ENCODE results near the gene SCN4B.

SCN4B gene

DNA sequence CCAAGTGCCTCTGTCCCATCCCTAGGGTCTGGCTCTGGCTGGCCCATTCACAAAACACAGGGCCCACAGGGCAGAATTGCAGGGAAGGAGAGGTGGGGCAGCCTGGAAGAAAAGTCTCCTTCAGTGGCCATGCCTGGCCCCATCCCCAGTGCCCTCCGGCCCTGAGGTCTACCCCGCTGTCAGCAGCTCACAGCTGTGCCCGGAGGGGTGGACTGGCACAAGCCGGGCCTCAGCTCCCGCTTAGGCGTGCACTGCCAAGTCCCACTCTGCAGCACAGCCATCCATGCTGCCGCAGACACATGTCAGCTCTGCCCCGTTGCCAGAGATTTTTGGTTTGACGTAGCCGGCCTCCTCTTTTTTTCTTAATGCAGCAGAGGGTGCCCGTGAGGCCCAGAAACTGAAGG, 27.7 kb upstream of the SCN4B start:
- DNase-seq (ENCODE audit: low spot score in 2 of 2) (no peak), ATAC-seq (peak; percentile 34)
- Mint-ChIP-seq H3K4me3 (no peak overlapping the region), H3K4me1 (peaks cover 8% of the 10 kb centered on the region), H3K36me3 (no peaks in the 10 kb centered on the region), H3K9me3 (no peaks in the 10 kb centered on the region), H3K27ac (no peak overlapping the region)

DNA sequence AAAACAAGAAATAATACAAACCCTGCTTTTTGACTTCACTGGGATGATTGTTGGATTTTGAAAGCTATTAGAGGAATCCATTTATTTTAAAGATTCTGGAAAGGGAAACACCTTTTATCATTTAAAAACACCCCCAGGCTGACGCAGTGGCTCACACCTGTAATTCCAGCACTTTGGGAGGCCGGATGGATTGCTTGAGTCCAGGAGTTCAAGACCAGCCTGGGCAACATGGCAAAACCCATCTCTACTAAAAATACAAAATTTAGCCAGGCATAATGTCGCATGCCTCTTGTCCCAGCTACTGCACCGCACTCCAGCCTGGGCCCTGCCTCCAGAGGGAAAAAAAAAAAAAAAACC, 24.1 kb upstream of the SCN4B start:
- no peaks in the 10 kb centered on the region for H3K9me3 Mint-ChIP-seq
- H3K4me3 Mint-ChIP-seq, result no peak overlapping the region
- H3K36me3 Mint-ChIP-seq, result no peaks in the 10 kb centered on the region
- DNase-seq (ENCODE audit: low spot score in 2 of 2) (no peak), ATAC-seq (no peak)
- H3K4me1 Mint-ChIP-seq, result peaks cover 10% of the 10 kb centered on the region
- H3K27ac Mint-ChIP-seq, result no peak overlapping the region

DNA sequence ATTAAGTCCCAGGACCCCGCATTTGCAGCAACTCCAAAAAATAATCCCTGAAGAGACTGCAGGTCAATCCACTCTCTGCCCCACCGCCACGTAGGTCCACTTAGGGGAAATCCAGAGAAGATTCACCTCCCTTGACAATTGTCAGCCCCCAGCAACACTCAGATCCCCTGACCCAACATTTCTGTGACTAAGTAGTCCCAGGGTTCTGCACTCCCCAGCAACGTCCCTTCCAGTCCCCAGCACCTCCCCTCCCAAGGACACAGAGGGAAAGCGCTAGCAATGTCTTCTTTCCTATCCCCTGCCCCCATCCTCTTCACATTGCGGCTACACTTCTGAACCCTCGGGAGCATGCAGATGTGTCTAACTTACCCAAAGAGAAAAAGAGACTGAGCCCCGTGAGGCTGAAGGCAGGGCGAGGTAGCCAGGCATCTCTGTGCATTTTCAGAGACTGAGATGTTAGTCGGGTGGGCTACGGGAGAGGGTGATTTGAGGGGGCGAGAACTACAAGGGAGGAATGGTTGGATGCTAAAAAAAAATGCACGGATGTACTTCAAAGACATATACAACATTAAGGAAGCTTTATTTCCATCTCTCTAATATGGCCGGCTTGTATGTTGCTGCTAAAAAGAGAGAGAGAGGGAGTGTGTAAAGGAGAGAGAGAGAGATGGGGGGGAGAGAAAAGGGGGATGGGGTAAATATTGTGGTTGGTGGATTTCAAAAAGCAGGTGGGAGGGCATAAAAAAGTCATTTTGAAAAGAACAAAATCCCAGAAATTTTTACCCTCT, 23.6 kb upstream of the SCN4B start, which contains the start of gene SCN2B:
Gene SCN2B, minus strand, starts transcription at position 647 of the 785 bp plus-strand sequence. Its CDS starts 208 bp downstream, at position 439.
- H3K36me3 Mint-ChIP-seq, result no peaks in the 10 kb centered on the region
- H3K27ac Mint-ChIP-seq, result no peak within 1 kb of the TSS
- H3K4me1 Mint-ChIP-seq, result peaks cover 13% of the 10 kb centered on the region
- DNase-seq (ENCODE audit: low spot score in 2 of 2) (no peak), ATAC-seq (no peak)
- H3K9me3 Mint-ChIP-seq, result no peaks in the 10 kb centered on the region
- no peak within 1 kb of the TSS for H3K4me3 Mint-ChIP-seq

DNA sequence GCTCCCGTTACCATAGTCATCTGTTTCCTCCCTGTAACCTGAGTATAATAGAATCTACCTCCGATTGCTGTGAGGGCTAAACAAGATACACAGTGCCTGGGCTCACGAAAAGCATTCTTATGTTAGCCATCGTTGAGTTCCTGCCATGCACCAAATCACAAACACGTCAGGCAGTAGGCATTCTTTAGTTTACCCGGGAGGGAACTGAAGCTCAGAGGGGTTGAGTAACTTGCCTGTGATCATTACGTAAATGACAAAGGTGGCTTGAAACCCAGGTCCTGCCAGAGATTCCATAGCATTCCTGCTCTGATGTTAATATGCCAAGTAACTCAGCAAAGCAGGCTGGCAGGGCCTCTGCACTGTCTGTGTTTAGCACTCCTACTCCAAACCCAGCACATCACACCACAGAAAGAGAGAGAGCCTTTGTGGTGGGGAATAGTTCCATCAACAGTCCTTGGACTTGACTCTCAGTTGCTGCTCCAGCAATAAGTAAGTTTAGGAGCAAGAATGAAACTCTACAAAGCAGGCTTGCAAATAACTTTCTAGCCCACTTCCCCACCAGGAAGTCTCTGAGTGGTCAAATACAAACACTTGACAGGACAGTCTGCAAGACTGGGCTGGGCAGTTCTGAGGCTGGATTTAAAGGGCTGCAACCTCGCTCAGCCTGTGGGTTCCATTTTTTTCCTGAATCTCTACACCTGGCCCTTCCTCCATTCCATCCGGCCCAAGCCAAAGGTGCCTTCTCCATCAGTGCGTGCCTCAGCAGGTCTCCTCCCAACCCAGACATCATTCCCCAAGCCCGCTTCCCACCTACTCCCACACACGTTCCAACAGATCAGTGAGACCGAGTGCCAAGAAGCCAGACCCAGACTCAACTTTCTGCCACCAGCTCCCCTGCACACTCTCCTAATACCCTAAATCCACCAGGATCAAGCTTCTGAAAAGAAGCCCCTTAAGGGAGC, 22.7 kb upstream of the SCN4B start:
- no peak for ATAC-seq
- Mint-ChIP-seq H3K36me3 (no peaks in the 10 kb centered on the region), H3K9me3 (no peaks in the 10 kb centered on the region), H3K27ac (no peak overlapping the region), H3K4me1 (peaks cover 13% of the 10 kb centered on the region), H3K4me3 (no peak overlapping the region)
- DNase-seq (ENCODE audit: low spot score in 2 of 2), result no peak

DNA sequence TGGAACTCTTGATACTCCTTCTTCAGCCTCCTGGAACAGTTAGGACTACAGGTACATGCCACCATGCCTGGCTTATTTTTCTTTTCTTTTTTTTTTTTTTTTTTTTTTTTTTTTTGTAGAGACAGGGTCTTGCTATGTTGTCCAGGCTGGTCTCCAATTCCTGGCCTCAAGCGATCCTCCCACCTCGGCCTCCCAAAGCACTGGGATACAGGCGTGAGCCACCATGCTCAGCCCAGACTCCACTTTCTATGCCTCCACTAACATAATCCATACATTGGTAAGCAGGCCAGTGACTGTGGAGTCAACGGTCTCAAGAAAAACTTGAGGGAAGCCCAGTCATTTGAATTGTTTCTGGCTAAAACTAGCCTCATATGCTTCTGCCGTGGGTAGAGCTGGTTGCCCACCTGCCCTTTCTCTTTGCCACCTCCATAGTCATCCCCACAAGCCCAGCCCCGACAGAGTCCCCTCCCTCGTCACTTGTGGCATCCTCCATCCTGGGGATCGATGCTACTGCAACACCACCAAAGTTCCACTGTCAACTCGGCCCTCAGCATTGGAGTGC, 21.5 kb upstream of the SCN4B start:
- Mint-ChIP-seq H3K4me1 (peaks cover 13% of the 10 kb centered on the region), H3K36me3 (no peaks in the 10 kb centered on the region)

DNA sequence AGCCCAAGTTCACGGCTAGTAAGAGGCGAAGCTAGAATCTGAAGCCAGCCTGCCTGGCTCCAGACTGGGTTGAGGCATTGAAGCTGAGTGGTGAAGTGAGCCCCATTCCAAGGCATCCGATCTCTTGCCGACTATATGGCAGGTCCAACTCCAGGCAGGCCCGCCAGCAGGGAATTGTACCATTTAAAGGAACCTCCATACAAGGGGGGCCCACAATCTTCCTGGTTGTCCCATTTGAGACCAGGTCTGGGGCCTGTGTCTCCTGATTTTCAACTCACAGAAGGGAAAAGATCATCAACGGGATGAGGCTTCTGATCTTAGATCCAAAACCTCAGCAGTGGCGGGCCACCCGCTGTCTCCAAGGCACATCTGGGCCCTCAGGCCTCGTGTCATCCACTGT, 19.7 kb upstream of the SCN4B start:
- Mint-ChIP-seq H3K36me3 (no peaks in the 10 kb centered on the region), H3K4me1 (peaks cover 13% of the 10 kb centered on the region), H3K4me3 (no peak overlapping the region), H3K27ac (no peak overlapping the region), H3K9me3 (no peaks in the 10 kb centered on the region)
- no peak for DNase-seq (ENCODE audit: low spot score in 2 of 2)
- ATAC-seq, result no peak

More for the DNA sequence above, 21.5 kb upstream of the SCN4B start:
- ATAC-seq (no peak), DNase-seq (ENCODE audit: low spot score in 2 of 2) (no peak)
- no peak overlapping the region for H3K4me3 Mint-ChIP-seq
- H3K27ac Mint-ChIP-seq, result no peak overlapping the region
- H3K9me3 Mint-ChIP-seq, result no peaks in the 10 kb centered on the region

DNA sequence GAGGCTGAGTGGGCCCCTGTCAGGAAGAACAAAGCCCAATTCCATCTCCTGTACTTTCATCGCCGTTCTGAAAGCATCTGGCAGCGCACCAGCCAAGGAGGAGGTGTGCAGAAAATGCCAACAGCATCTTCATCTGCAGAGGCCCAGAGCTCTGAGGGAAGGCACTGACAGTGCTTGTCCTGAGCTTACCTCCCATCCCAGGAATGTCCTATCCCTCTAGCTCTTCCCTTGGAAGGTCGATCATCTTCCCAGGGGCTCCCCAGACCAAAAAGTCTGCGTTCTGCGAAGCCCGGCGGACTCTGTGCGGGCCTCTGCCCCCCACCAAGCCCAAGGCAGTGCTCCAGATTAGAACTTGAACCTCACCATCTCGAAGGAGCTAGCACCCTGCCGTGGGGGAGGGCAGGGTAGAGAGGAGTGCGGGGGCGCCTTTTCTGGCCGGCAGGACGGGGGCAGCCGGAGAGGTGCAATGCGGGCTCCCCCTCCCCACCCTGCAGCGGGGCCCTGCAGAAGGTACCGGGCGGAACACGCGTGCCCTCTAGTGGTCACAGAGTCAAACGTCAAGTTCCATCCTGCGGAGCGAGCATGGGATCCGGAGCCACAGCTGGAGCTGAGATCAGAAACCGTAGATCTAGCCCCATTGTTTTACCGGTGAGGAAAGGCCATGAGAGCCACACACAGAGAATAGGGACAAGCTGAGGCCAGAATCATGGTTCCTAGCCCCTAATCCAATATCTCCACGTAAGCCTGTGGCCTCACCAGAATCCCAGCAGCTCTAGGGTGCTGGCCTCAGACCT, 18.8 kb upstream of the SCN4B start:
- Mint-ChIP-seq H3K27ac (no peak overlapping the region), H3K36me3 (no peaks in the 10 kb centered on the region), H3K4me3 (no peak overlapping the region), H3K9me3 (no peaks in the 10 kb centered on the region), H3K4me1 (peaks cover 13% of the 10 kb centered on the region)
- ATAC-seq (peak; percentile 79), DNase-seq (ENCODE audit: low spot score in 2 of 2) (peak; percentile 66 to 81)

DNA sequence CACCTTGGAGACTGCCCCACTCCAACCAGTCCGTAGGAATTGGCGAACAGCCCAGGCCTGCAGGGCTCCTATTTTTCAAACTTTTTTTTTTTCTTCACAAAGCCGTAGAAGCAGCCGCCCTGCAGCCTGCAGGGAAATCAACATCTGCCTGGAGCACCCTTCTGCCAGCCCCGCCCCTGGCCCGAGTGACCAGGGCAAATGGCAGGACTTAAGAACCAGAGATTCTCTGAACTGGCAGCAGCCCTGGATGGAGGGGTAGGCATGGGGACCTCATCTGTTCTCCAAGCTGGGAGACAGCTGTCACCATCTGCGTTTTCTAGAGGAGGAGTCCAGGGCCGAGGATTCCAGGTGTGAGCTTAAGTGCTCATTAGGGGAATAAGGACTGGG, 18.3 kb upstream of the SCN4B start:
- H3K36me3 Mint-ChIP-seq, result no peaks in the 10 kb centered on the region
- H3K9me3 Mint-ChIP-seq, result no peaks in the 10 kb centered on the region
- H3K4me1 Mint-ChIP-seq, result peaks cover 9% of the 10 kb centered on the region
- DNase-seq (ENCODE audit: low spot score in 2 of 2), result no peak
- no peak overlapping the region for H3K4me3 Mint-ChIP-seq
- H3K27ac Mint-ChIP-seq, result no peak overlapping the region
- no peak for ATAC-seq

DNA sequence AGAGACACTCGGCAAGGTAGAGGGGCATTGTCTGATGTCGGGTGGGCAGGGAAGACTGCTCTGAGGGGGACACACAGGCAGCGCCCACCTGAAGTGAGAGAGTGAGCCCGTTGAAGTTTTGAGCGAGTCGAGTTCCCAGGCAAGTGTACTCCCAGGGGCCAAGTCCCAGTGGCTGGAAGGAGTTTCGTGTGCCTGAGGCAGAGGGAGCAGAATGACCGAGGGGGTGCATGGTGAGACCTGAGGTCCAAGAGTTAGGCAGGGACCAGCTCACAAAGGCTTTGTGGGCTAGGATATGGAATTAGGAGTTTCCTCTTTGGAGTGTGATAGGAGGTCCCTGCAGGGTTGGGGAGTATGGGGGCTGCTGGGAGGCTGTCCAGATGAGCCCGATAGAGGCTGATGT, 17.6 kb upstream of the SCN4B start:
- ATAC-seq, result no peak
- Mint-ChIP-seq H3K27ac (no peak overlapping the region), H3K36me3 (no peaks in the 10 kb centered on the region), H3K9me3 (no peaks in the 10 kb centered on the region), H3K4me3 (no peak overlapping the region), H3K4me1 (peaks cover 5% of the 10 kb centered on the region)
- DNase-seq (ENCODE audit: low spot score in 2 of 2), result no peak

DNA sequence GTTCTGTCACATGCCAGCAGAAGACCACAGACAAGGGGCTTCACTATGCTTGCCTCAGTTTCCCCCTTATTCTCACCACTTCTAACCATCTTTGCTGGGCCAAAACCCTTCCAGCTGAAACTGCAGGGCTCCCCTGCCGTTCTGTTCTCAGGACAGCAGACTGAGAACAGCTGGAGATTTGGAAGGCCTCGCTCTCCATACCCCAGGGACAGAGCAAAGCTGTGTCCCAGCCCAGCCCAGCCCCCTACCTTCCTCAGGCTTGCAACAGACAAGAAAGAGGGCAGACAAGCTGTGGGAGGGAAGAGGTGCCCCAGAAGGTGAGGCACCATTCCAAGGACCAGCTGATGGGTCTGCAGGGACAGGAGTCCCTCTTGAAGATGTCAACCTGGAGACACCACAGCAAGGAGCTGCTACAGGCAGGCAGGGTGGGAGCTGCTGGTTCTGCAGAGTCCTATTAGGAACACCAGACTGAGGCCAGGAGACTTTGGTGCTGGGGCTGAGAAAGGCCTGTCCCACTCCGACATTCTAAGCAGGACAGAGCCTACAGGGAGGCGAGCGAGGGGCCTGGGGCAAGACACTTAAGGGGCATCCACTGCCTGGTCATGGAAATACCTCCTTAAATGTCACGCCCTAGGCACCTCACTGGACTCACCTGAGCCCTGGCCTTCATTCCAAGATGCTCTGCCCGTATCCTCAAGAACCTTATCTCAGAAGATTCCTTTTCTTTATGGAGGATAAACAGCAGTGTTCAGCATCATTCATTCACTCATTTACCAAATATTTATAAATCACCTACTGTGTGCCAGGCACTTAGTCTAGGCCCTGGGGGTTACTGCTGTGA, 16.9 kb upstream of the SCN4B start:
- no peaks in the 10 kb centered on the region for H3K36me3 Mint-ChIP-seq
- H3K4me1 Mint-ChIP-seq, result peaks cover 5% of the 10 kb centered on the region
- H3K27ac Mint-ChIP-seq, result no peak overlapping the region
- H3K9me3 Mint-ChIP-seq, result no peaks in the 10 kb centered on the region
- ATAC-seq (no peak), DNase-seq (ENCODE audit: low spot score in 2 of 2) (no peak)
- H3K4me3 Mint-ChIP-seq, result no peak overlapping the region

DNA sequence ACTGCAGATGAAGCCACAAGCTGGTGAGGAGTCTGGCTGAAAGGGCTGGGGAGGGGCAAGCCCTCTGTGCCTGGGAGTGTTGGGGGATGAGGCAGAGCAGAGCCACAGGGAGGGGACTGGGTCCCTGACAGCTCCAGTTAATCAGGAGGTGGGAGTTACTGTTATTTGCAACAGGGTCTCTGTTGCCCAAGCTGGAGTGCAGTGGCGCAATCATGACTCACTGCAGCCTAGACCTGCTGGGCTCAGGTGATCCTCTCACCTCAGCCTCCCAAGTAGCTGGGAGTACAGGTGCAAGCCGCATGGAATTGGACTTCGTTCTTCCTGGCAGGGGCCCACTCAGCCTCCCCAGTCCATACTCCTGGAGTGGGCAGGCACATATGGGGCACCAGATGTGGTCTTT, 16.1 kb upstream of the SCN4B start:
- H3K9me3 Mint-ChIP-seq, result no peaks in the 10 kb centered on the region
- H3K27ac Mint-ChIP-seq, result no peak overlapping the region
- no peak overlapping the region for H3K4me3 Mint-ChIP-seq
- DNase-seq (ENCODE audit: low spot score in 2 of 2) (no peak), ATAC-seq (no peak)
- H3K36me3 Mint-ChIP-seq, result no peaks in the 10 kb centered on the region
- peaks cover 5% of the 10 kb centered on the region for H3K4me1 Mint-ChIP-seq

DNA sequence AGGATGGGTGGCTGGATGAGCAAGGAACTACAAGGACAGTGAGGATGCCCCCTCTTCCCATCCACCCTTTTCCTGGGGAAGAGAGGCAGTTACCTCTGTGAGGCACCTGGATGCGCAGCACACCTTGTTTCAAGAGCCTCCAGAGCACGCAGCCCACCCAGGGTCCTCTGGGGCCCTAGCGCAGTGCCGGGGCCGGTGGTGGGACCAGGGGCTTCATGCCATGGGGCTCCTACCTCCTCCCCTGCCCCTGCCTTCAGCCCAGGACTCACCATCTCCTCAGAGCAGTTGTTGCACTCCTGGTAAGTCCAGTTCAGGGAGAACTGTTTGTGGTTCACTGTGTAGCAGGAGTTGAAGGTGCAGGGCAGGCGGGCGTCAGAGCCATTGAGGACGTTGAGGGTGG, 15.7 kb upstream of the SCN4B start:
- ATAC-seq (no peak), DNase-seq (ENCODE audit: low spot score in 2 of 2) (no peak)
- Mint-ChIP-seq H3K4me1 (peaks cover 5% of the 10 kb centered on the region), H3K27ac (no peak overlapping the region), H3K9me3 (no peaks in the 10 kb centered on the region), H3K4me3 (no peak overlapping the region), H3K36me3 (no peaks in the 10 kb centered on the region)

DNA sequence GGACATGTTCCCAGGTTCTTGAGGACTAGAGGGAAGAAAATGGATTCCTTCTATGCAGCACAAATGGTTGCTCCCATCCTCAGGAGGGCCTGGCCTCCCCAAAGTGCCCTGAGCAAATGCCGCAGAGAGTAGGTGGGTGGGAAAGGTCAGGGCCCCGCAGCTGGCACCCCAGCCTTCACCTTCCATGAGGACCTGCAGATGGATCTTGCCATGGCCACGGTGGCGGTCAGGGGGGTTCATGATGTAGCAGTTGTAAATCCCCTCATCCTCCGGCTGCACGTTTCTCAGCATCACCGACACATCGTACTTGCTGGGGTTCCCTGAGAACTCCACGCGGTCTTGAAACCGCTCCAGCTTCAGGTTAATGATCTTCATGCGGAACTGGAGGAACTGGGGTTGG, 15.3 kb upstream of the SCN4B start:
- DNase-seq (ENCODE audit: low spot score in 2 of 2) (no peak), ATAC-seq (no peak)
- Mint-ChIP-seq H3K9me3 (no peaks in the 10 kb centered on the region), H3K4me3 (no peak overlapping the region), H3K27ac (no peak overlapping the region), H3K36me3 (no peaks in the 10 kb centered on the region), H3K4me1 (peaks cover 5% of the 10 kb centered on the region)

DNA sequence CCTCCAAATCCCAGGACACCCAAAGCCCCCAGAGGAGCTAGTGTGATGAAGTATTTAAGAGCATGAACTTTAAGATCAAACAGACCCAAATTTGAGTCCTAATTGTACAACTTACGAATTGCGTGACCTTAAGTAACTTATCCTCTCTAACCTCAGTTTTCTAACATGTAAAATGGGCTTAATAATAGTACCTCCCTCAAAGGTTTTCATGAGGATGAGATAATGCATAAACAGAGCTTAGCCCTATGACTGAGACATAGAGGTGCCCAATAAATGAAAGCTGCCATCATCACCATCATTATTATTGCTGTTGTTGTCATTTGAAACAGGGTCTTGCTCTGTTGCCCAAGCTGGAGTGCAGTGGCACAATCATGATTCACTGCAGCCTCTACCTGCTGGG, 14.6 kb upstream of the SCN4B start:
- Mint-ChIP-seq H3K27ac (no peak overlapping the region), H3K4me1 (peaks cover 5% of the 10 kb centered on the region), H3K36me3 (no peaks in the 10 kb centered on the region)

More for the DNA sequence above, 14.6 kb upstream of the SCN4B start:
- no peak for ATAC-seq
- no peak for DNase-seq (ENCODE audit: low spot score in 2 of 2)
- no peaks in the 10 kb centered on the region for H3K9me3 Mint-ChIP-seq
- H3K4me3 Mint-ChIP-seq, result no peak overlapping the region
